GM21723 (cell line): Measurements from ENCODE around the gene RRBP1.

Source experiments
- ATAC-seq: cut with Tn5 transposase; IDR thresholded peaks from one replicate; pipeline ENCODE4 v1.9.1; 2021; ENCODE audit warnings: mild to moderate bottlenecking, moderate library complexity; ENCODE audit not compliant: unreplicated experiment

RRBP1 gene

GRCh38 chr20:17587148-17587547 lies 94.9 kb downstream of the RRBP1 start:
- no peak for ATAC-seq

GRCh38 chr20:17586250-17586649 lies 95.8 kb downstream of the RRBP1 start:
- no peak for ATAC-seq

GRCh38 chr20:17584689-17585088 lies 97.4 kb downstream of the RRBP1 start:
- ATAC-seq, result no peak

- no peak for ATAC-seq
Observed at GRCh38 chr20:17583126-17583525, 98.9 kb downstream of the RRBP1 start.

- no peak for ATAC-seq
Observed at GRCh38 chr20:17580895-17581294, 101.1 kb downstream of the RRBP1 start.

- ATAC-seq, result no peak
Observed at GRCh38 chr20:17579369-17580039, 102.5 kb downstream of the RRBP1 start.

GRCh38 chr20:17576215-17576614 lies 105.8 kb downstream of the RRBP1 start:
- no peak for ATAC-seq

- ATAC-seq, result no peak
Observed at GRCh38 chr20:17573463-17573862, 108.6 kb downstream of the RRBP1 start.

- ATAC-seq, result no peak
Observed at GRCh38 chr20:17572034-17572638, 109.9 kb downstream of the RRBP1 start.

- ATAC-seq, result no peak
Observed at GRCh38 chr20:17571153-17571527, 110.9 kb downstream of the RRBP1 start.

- peak; percentile 52 for ATAC-seq
Observed at GRCh38 chr20:17570347-17571152, 111.5 kb downstream of the RRBP1 start.

GRCh38 chr20:17569616-17570346 lies 112.3 kb downstream of the RRBP1 start, which contains the start of gene DSTN:
Gene DSTN (plus strand): TSS chr20:17570075. CDS start chr20:17570209, 134 bp downstream.
- ATAC-seq, result peak; percentile 91

- ATAC-seq, result no peak
Observed at GRCh38 chr20:17568972-17569521, 113.0 kb downstream of the RRBP1 start.

GRCh38 chr20:17568045-17568788 lies 113.8 kb downstream of the RRBP1 start:
- ATAC-seq, result no peak

GRCh38 chr20:17566345-17566744 lies 115.7 kb downstream of the RRBP1 start:
- ATAC-seq, result no peak

GRCh38 chr20:17565169-17565845 lies 116.7 kb downstream of the RRBP1 start:
- ATAC-seq, result no peak
